A549 (cell line): ENCODE data around the gene GRHL3.

Experiments used
- JUNB ChIP-seq: fragments of >200 bp; sonication (Bioruptor Twin); formaldehyde crosslinking; IDR thresholded peaks from 2 replicates; pipeline ENCODE4 v1.6.1; 2016
- POLR2A ChIP-seq: IDR thresholded peaks from 2 replicates; pipeline ENCODE4 v1.6.1; 2012; ENCODE audit warnings: mild to moderate bottlenecking, low read length
- TF ChIP-seq, protein P1 (sequence below): IDR thresholded peaks from 2 replicates; pipeline ENCODE4 v1.6.1; 2012

DNA sequence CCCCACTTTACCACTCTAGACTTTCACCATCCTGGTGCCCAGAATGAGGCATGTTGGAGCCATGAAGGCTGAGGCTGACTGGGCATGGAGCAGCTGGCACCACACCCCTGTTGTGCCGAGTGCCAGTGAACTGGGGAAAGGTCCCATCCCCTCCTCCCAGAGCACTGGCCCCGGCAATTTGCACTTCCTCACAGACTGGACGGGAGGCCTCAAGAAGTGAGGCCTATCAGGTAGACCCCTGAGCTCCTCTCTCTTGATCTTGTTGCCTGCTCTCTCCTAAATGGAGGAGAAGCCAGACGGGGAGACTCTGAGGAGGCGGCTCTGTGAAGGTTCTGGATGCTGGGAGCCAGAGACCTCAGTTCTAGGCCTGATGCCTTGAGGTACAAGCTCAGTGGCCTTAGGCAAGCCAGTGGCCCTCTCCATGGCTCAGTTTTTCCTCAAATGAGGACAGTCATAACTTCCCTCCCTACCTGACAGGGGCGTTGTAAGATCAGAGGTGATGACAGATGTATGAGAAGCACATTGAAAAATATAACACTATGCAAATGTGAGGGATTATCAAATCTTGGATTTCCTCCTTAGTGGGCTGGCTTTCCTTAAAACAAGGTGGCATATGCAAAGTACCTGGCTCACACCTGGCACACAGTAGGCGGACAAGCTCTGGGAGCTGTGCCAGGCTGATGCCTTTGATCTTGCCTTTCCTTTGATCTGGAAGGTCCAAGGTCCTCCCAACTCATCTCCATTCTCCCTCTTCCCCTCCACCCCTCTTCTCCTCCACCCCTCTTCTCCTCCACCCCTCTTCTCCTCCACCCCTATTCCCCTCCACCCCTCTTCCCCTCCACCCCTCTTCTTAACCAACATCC lies 6.7 kb downstream of the GRHL3 start:
- TF ChIP-seq, protein P1, sequence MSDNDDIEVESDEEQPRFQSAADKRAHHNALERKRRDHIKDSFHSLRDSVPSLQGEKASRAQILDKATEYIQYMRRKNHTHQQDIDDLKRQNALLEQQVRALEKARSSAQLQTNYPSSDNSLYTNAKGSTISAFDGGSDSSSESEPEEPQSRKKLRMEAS: no peak
- TF ChIP-seq POLR2A (no peak), JUNB (no peak)
